ENCODE results near the gene ISY1.

ISY1 gene

GRCh38 chr3:129085165-129085715, 75.6 kb downstream of the ISY1 start:
- DNase-seq = no peak

GRCh38 chr3:129084501-129084900, 76.4 kb downstream of the ISY1 start:
- DNase-seq = no peak

DNA sequence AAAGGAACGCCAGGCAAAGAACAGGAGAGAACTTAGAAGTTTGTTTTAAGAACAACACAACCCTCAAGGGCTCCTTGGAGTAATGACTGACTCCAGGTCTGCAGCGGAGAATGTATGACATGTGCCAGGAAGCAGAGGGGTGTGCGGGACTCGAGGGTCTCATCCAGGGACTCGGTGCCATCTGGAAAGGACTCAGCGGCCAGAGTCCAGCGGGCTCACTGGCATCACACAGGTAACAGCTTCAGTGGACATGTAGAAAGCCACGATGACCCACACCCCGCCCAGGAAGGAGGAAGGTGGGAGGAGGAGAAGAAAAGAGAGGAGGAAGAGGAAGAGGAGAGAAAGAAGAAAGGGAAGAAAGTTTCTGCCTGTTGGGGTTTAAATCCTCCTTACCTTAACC, 78.8 kb downstream of the ISY1 start:
- no peak for DNase-seq

DNA sequence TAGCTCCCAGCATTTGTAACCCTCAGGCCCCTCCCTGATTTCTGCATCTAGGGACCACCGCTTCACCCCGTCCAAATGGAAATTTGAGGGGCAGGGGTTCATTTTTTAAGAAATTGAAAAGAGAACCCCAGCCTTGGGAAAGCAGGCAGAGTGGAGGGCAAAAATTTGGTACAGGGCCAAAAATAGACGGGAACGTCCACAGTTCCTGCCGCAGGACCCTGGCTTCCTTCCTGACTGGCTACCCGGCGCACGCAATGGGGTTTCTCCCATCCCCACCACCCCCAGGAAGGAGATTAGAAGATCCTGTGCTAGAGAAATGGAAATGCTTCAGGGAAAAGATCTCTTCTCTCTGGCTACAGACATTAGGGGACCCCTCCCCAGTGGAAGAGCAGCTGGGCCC, 79.4 kb downstream of the ISY1 start:
- no peak for DNase-seq

DNA sequence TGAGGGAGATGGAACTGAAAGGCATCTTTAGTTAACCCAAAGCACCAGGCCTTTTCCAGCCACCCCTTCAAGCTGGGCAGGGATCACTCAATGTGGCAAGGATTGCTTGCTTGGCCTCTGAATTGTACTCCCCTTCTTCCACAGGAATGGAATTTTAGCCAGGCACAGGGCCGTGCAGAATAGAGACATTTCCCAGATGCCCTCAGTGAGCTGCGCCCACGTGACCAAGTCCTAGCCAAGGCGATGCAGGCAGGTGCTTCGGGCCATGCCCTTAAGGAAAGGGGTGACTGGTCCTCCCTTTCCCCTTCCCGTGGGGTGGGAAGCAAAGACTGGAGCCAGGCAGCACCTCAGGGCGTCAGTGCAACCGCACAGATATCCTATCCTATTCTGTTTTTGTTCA, 82.4 kb downstream of the ISY1 start:
- DNase-seq = no peak
